HCT116 (cell line): ENCODE data around the gene BIK. TPM values are rescaled to one million over a fixed set of nuclear protein-coding genes. Genes with fewer than 3 reads are reported as not detected.

Experiments used
- ATAC-seq: fragments of 200-7000 bp; cut with Tn5 transposase; 2 replicates; pipeline ENCODE4 v1.9.1; 2020; ENCODE audit warnings: mild to moderate bottlenecking, moderate library complexity
- BruUV-seq: library from RNA; stranded (reverse); fragments of 400-500 nt; replicated peaks from 2 replicates; lab custom pipeline; 2021; lab: Mats Ljungman, UMichigan
- CTCF ChIA-PET: fragments of 300-600 bp; sonication (Branson Sonifier 250); formaldehyde crosslinking; loops from one replicate; lab custom pipeline; 2021; ENCODE audit warnings: antibody characterized with exemption; lab: Charles Lee
- POLR2A ChIA-PET: fragments of 300-600, 350-600 bp; sonication (Branson Sonifier 250); formaldehyde crosslinking; loops from one replicate; lab custom pipeline; 2021; ENCODE audit warnings: antibody characterized with exemption; lab: Charles Lee
- RAD21 ChIA-PET, 2 experiments: fragments of 300-600 bp; sonication (Branson Sonifier 250); formaldehyde crosslinking; loops; one replicate each; lab custom pipeline; 2023; ENCODE audit warnings: low total read pairs in 2 of 2; ENCODE audit not compliant: uncharacterized antibody in 2 of 2, unreplicated experiment in 2 of 2, low non-redundant PET in 1 of 2; lab: Charles Lee
- DNase-seq: peaks from one replicate; pipeline ENCODE4 v3.0.0-alpha.2; 2010; ENCODE audit warnings: low read depth, low spot score
- H2AFZ ChIP-seq: fragments of 200-600 bp; shearing (Covaris generic), sonication (generic); 2 replicates; pipeline ENCODE4 v1.6.1; 2017; ENCODE audit warnings: low read depth, mixed run types, mixed read lengths, antibody characterized with exemption, low read length; ENCODE audit not compliant: poor library complexity, severe bottlenecking
- H3K27ac ChIP-seq: 2 replicates; pipeline ENCODE4 v1.5.1; 2012; ENCODE audit warnings: low read depth, low read length
- H3K27me3 ChIP-seq: fragments of 200-600 bp; sonication (generic); 2 replicates; pipeline ENCODE4 v1.6.1; 2016; ENCODE audit warnings: mixed run types, low read length, mixed read lengths; ENCODE audit not compliant: insufficient read depth
- H3K36me3 ChIP-seq, 2 experiments: fragments of 200-500 bp in 1 of 2; fragments of 200-600 bp in 1 of 2; sonication (Bioruptor generic) in 1 of 2; sonication (generic) in 1 of 2; 2 replicates each; pipeline versions ENCODE4 v1.5.1 to v1.6.1; 2014 to 2016; ENCODE audit warnings: low read length in 2 of 2, inconsistent platforms in 1 of 2, mixed read lengths in 1 of 2, mixed run types in 1 of 2; ENCODE audit not compliant: insufficient read depth in 2 of 2, control insufficient read depth in 1 of 2
- H3K4me1 ChIP-seq, 2 experiments: fragments of 200-600 bp in 1 of 2; sonication (generic) in 1 of 2; 2 replicates each; pipeline versions ENCODE4 v1.5.1 to v1.6.1; 2012 to 2017; ENCODE audit warnings: low read length in 2 of 2, inconsistent platforms in 1 of 2, mild to moderate bottlenecking in 1 of 2, mixed read lengths in 1 of 2, mixed run types in 1 of 2, moderate library complexity in 1 of 2; ENCODE audit not compliant: insufficient read depth in 2 of 2, control insufficient read depth in 1 of 2
- H3K4me2 ChIP-seq: fragments of 200-600 bp; sonication (generic); 2 replicates; pipeline ENCODE4 v1.6.1; 2017; ENCODE audit warnings: mixed run types, low read length, mixed read lengths
- H3K4me3 ChIP-seq, 2 experiments: fragments of 200-600 bp in 1 of 2; sonication (generic) in 1 of 2; replicated peaks in 1 of 2; 2 replicates each; pipeline ENCODE4 v1.5.1; 2011 to 2016; ENCODE audit warnings: low read length in 2 of 2, control low read depth in 1 of 2, low read depth in 1 of 2, mild to moderate bottlenecking in 1 of 2, mixed read lengths in 1 of 2, mixed run types in 1 of 2
- H3K79me2 ChIP-seq: fragments of 200-600 bp; sonication (generic); 2 replicates; pipeline ENCODE4 v1.6.1; 2017; ENCODE audit warnings: mild to moderate bottlenecking, mixed run types, low read length, moderate library complexity, mixed read lengths; ENCODE audit not compliant: insufficient read depth
- H3K9ac ChIP-seq: fragments of 200-600 bp; sonication (generic); 2 replicates; pipeline ENCODE4 v1.6.1; 2016; ENCODE audit warnings: low read length, mixed read lengths
- H3K9me2 ChIP-seq: fragments of 200-600 bp; sonication (generic), shearing (Covaris generic); 2 replicates; pipeline ENCODE4 v1.6.1; 2017; ENCODE audit warnings: mixed run types, mild to moderate bottlenecking, moderate library complexity; ENCODE audit not compliant: insufficient read depth
- H3K9me3 ChIP-seq, 2 experiments: fragments of 200-500 bp in 1 of 2; fragments of 200-600 bp in 1 of 2; sonication (Bioruptor generic) in 1 of 2; sonication (generic) in 1 of 2; 2 replicates each; pipeline ENCODE4 v1.6.1; 2014 to 2017; ENCODE audit warnings: low read length in 2 of 2, mixed read lengths in 2 of 2, inconsistent platforms in 1 of 2, low read depth in 1 of 2, mild to moderate bottlenecking in 1 of 2, mixed run types in 1 of 2, moderate library complexity in 1 of 2; ENCODE audit not compliant: control insufficient read depth in 1 of 2, insufficient read depth in 1 of 2
- H4K20me1 ChIP-seq: fragments of 200-600 bp; sonication (generic), shearing (Covaris generic); 2 replicates; pipeline ENCODE4 v1.6.1; 2017; ENCODE audit warnings: mixed run types, mild to moderate bottlenecking, moderate library complexity; ENCODE audit not compliant: insufficient read depth
- CBX3 ChIP-seq: IDR thresholded peaks from 2 replicates; pipeline ENCODE4 v1.6.1; 2012; ENCODE audit warnings: low read depth
- CEBPB ChIP-seq: IDR thresholded peaks from 2 replicates; pipeline ENCODE4 v1.6.1; 2012; ENCODE audit warnings: low read depth
- CTCF ChIP-seq, 3 experiments: fragments of 200-600 bp in 1 of 3; sonication (generic) in 1 of 3; IDR thresholded peaks in 2 of 3; conservative IDR thresholded peaks in 1 of 3; 2 replicates each; pipeline ENCODE4 v1.5.1; 2012 to 2017; ENCODE audit warnings: low read depth in 2 of 3, low read length in 2 of 3, antibody characterized with exemption in 1 of 3, borderline replicate concordance in 1 of 3, control low read depth in 1 of 3, mild to moderate bottlenecking in 1 of 3, mixed read lengths in 1 of 3, mixed run types in 1 of 3, moderate library complexity in 1 of 3; ENCODE audit not compliant: insufficient read depth in 1 of 3
- REST ChIP-seq: IDR thresholded peaks from 2 replicates; pipeline ENCODE4 v1.6.1; 2012; ENCODE audit warnings: low read depth
- SP1 ChIP-seq: IDR thresholded peaks from 2 replicates; pipeline ENCODE4 v1.6.1; 2012; ENCODE audit warnings: low read depth
- SRF ChIP-seq: IDR thresholded peaks from 2 replicates; pipeline ENCODE4 v1.6.1; 2012; ENCODE audit warnings: low read depth
- TCF7L2 ChIP-seq: IDR thresholded peaks from 2 replicates; pipeline ENCODE4 v1.7.0; 2011; ENCODE audit warnings: borderline replicate concordance, inconsistent platforms; ENCODE audit not compliant: insufficient read depth, insufficient read length; ENCODE audit errors: extremely low read depth
- intact Hi-C: fragments of 100-400 bp; cut with micrococcal nuclease; formaldehyde crosslinking; loops from 2 replicates; pipeline ENCODE4 v1.10.0; 2022
- total RNA-seq: library from RNA; stranded (reverse); gene quantifications from one replicate; pipeline ENCODE4 v1.2.1, GENCODE V29; 2021; ENCODE audit not compliant: unreplicated experiment

The BIK gene
- total RNA-seq, 1 experiment from 2014 or later: 31.0 TPM

DNA sequence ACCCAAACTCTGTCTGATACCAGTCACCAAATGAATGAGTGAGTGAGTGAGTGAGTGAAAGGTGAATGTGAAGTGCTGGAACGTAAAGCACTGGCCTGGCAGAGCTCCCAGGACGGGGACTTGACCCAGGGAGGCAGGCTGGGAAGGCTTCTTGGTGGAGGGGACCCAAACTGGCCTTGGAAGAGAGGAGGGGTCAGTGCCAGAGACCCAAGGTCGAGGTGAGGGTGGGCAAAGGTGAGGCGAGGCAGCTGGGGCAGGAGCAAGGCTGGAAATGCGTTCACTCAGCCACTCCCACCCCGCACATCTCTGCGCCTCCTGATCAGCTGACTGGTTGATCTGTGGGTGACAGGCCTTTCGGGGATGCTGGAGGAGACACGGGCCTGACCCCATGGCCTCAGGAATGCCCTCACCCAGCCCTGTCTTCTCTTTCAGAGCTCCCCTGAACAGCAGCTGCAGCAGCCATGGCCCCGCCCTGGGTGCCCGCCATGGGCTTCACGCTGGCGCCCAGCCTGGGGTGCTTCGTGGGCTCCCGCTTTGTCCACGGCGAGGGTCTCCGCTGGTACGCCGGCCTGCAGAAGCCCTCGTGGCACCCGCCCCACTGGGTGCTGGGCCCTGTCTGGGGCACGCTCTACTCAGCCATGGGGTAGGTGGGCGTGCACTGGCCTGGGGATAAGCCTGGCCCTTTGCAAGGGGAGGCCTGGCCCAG lies 48.4 kb downstream of the BIK start (continued):
- TF ChIP-seq REST (no peak), TCF7L2 (no peak), CBX3 (no peak), CEBPB (no peak), SRF (no peak)

- Histone ChIP-seq H3K4me3 (no peak overlapping the region), H4K20me1 (no peaks in the 10 kb centered on the region), H3K79me2 (peaks cover 30% of the 10 kb centered on the region), H2AFZ (no peak overlapping the region), H3K9me2 (no peaks in the 10 kb centered on the region), H3K4me2 (no peak overlapping the region), H3K4me1 (peaks cover 2 to 22% of the 10 kb centered on the region in 2 experiments; a peak in 3 of 4 replicates), H3K9me3 (no peaks in the 10 kb centered on the region), H3K36me3 (peaks cover 2 to 8% of the 10 kb centered on the region in 2 experiments; a peak in 3 of 4 replicates), H3K27ac (no peak overlapping the region), H3K27me3 (no peaks in the 10 kb centered on the region), H3K9ac (no peak overlapping the region)
- peak; percentile 45 for ATAC-seq
- TF ChIP-seq CTCF (IDR thresholded peaks at IDR 0.05 in 2 of 3, conservative IDR thresholded peaks at IDR 0.05 in 1 of 3; ENCODE audit: borderline replicate concordance in 1 of 3, insufficient read depth in 1 of 3, low read depth in 2 of 3, low read length in 2 of 3): peak in 2 of 3 experiments; percentile 37 to 56; a peak in 4 of 6 replicates
- no peak for TF ChIP-seq SP1
- ChIA-PET CTCF (no interaction called here), POLR2A (no interaction called here), RAD21 (no interaction called here)
- DNase-seq: no peak
- no TSS peak for BruUV-seq
- intact Hi-C loops: no loop called here
Observed at GRCh38 chr22:43159484-43160178, 49.1 kb downstream of the BIK start.
